DOHH2 (cell line): ENCODE data around the gene EPHA4.

ENCODE experiments used
- H3F3A ChIP-seq: fragments of 200-600 bp; sonication (generic), shearing (Covaris generic); 2 replicates; pipeline ENCODE4 v1.6.0; 2016; ENCODE audit warnings: antibody characterized with exemption, mild to moderate bottlenecking; ENCODE audit not compliant: control insufficient read depth, insufficient read depth
- H3K27ac ChIP-seq: fragments of 200-600 bp; sonication (generic); 2 replicates; pipeline ENCODE4 v1.5.1; 2014; ENCODE audit warnings: low read depth, mild to moderate bottlenecking, low read length, moderate library complexity
- H3K27me3 ChIP-seq: fragments of 200-600 bp; sonication (generic); 2 replicates; pipeline ENCODE4 v1.6.1; 2014; ENCODE audit warnings: mild to moderate bottlenecking, low read length, mixed read lengths; ENCODE audit not compliant: control insufficient read depth
- H3K36me3 ChIP-seq: fragments of 200-600 bp; sonication (generic); 2 replicates; pipeline ENCODE4 v1.6.1; 2014; ENCODE audit warnings: mild to moderate bottlenecking, low read length, moderate library complexity, mixed read lengths; ENCODE audit not compliant: control insufficient read depth
- H3K4me1 ChIP-seq: fragments of 200-600 bp; sonication (generic); 2 replicates; pipeline ENCODE4 v1.6.1; 2014; ENCODE audit warnings: mild to moderate bottlenecking, low read length, mixed read lengths; ENCODE audit not compliant: control insufficient read depth
- H3K4me2 ChIP-seq: fragments of 200-600 bp; sonication (generic); 2 replicates; pipeline ENCODE4 v1.6.0; 2014; ENCODE audit warnings: mild to moderate bottlenecking, low read length, moderate library complexity
- H3K4me3 ChIP-seq: fragments of 200-600 bp; sonication (generic); 2 replicates; pipeline ENCODE4 v1.5.1; 2014; ENCODE audit warnings: mild to moderate bottlenecking, low read length, mixed read lengths
- H3K79me2 ChIP-seq: fragments of 200-600 bp; sonication (generic); 2 replicates; pipeline ENCODE4 v1.6.1; 2014; ENCODE audit warnings: mild to moderate bottlenecking, low read length, mixed read lengths; ENCODE audit not compliant: control insufficient read depth
- H3K9me2 ChIP-seq: fragments of 200-600 bp; sonication (generic); replicated peaks from 2 replicates; pipeline ENCODE4 v1.6.1; 2014; ENCODE audit warnings: mild to moderate bottlenecking, low read length, mixed read lengths; ENCODE audit not compliant: control insufficient read depth
- H3K9me3 ChIP-seq: fragments of 200-600 bp; sonication (generic); 2 replicates; pipeline ENCODE4 v1.6.1; 2014; ENCODE audit warnings: antibody characterized with exemption, low read length, mixed read lengths; ENCODE audit not compliant: control insufficient read depth, insufficient read depth
- H4K20me1 ChIP-seq: fragments of 200-600 bp; sonication (generic); 2 replicates; pipeline ENCODE4 v1.6.0; 2014; ENCODE audit warnings: low read depth, mild to moderate bottlenecking, antibody characterized with exemption, low read length, moderate library complexity; ENCODE audit not compliant: control insufficient read depth, insufficient read depth
- EZH2phosphoT487 ChIP-seq: fragments of 200-600 bp; sonication (generic); IDR thresholded peaks from 2 replicates; pipeline ENCODE4 v1.6.1; 2017; ENCODE audit warnings: borderline replicate concordance, mild to moderate bottlenecking, antibody characterized with exemption, low read length, moderate library complexity, mixed read lengths
- TF ChIP-seq, protein P1 (sequence below): fragments of 200-600 bp; sonication (generic); IDR thresholded peaks from one replicate; pipeline ENCODE4 v1.5.1; 2014; ENCODE audit warnings: antibody characterized with exemption, mild to moderate bottlenecking, low read depth, low read length; ENCODE audit not compliant: poor library complexity, severe bottlenecking

EPHA4 gene

DNA sequence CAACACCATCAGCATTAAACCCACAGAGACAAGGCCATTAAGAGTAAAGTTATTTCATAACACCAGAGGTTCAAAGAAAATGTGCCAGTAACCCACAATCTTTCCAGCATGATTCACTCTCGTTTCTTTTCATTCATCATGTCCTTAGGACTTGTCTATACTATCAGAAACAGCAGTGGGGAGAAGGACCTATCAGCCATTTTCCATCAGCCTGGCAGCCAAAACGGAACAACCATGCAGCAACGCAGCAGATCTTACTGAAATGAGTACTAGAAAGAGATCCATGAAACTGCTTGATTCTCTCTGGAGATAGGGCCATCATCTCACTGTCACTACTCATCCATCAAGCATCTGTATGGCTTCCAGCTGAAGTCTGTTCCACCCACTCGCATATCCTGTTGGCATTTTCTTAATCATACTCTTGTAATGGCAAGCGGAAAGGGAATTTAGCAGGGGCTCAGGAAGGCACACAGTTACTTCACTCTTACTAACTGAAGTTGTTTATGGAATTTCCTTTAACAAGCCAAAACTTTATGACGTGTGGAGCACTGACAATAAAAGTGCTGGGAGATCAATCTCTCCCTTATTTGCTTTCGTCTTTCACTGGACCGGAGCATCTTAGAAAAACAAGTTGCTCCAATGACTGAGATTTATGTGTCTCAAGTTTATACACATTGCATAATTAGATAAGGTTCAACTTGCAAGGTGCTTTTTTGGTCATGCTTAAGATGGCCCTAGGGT is 69.7 kb downstream of the EPHA4 start:
- TF ChIP-seq EZH2phosphoT487 = no peak
- TF ChIP-seq, protein P1, sequence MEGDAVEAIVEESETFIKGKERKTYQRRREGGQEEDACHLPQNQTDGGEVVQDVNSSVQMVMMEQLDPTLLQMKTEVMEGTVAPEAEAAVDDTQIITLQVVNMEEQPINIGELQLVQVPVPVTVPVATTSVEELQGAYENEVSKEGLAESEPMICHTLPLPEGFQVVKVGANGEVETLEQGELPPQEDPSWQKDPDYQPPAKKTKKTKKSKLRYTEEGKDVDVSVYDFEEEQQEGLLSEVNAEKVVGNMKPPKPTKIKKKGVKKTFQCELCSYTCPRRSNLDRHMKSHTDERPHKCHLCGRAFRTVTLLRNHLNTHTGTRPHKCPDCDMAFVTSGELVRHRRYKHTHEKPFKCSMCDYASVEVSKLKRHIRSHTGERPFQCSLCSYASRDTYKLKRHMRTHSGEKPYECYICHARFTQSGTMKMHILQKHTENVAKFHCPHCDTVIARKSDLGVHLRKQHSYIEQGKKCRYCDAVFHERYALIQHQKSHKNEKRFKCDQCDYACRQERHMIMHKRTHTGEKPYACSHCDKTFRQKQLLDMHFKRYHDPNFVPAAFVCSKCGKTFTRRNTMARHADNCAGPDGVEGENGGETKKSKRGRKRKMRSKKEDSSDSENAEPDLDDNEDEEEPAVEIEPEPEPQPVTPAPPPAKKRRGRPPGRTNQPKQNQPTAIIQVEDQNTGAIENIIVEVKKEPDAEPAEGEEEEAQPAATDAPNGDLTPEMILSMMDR = no peak
- H3K4me2 ChIP-seq = no peak overlapping the region
- H3K4me3 ChIP-seq = no peak overlapping the region
- no peaks in the 10 kb centered on the region for H3K9me3 ChIP-seq
- H3K4me1 ChIP-seq = peaks cover 9% of the 10 kb centered on the region
- no peaks in the 10 kb centered on the region for H3K36me3 ChIP-seq
- no peaks in the 10 kb centered on the region for H3K79me2 ChIP-seq
- H3K9me2 ChIP-seq = no peaks in the 10 kb centered on the region
- no peak overlapping the region for H3K27ac ChIP-seq
- H3K27me3 ChIP-seq = no peaks in the 10 kb centered on the region
- no peaks in the 10 kb centered on the region for H4K20me1 ChIP-seq
- H3F3A ChIP-seq = no peaks in the 10 kb centered on the region

DNA sequence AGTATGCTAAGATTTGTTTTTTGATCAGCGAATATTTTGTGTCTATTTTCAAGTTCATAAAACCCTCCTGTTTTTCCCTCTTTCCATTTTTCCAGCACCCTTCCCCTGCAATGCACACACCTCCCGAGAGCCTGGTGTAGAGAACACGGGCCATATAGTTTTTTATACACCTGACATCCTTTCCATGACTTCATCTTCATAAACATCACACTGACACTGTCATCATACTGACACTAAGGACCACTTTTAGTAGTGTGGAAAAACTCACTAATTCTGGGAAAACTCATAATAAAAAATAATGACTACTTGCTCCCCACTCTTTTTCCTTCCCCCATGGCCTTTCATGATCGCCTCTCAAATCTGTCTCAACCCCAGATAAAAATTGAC is 70.2 kb downstream of the EPHA4 start:
- Histone ChIP-seq H3K4me1 (peaks cover 9% of the 10 kb centered on the region), H4K20me1 (no peaks in the 10 kb centered on the region), H3K4me2 (no peak overlapping the region), H3K79me2 (no peaks in the 10 kb centered on the region), H3K27ac (no peak overlapping the region), H3F3A (no peaks in the 10 kb centered on the region), H3K36me3 (no peaks in the 10 kb centered on the region), H3K27me3 (no peaks in the 10 kb centered on the region), H3K9me3 (no peaks in the 10 kb centered on the region), H3K9me2 (no peaks in the 10 kb centered on the region), H3K4me3 (no peak overlapping the region)
- TF ChIP-seq, protein P1 = no peak
- no peak for TF ChIP-seq EZH2phosphoT487

DNA sequence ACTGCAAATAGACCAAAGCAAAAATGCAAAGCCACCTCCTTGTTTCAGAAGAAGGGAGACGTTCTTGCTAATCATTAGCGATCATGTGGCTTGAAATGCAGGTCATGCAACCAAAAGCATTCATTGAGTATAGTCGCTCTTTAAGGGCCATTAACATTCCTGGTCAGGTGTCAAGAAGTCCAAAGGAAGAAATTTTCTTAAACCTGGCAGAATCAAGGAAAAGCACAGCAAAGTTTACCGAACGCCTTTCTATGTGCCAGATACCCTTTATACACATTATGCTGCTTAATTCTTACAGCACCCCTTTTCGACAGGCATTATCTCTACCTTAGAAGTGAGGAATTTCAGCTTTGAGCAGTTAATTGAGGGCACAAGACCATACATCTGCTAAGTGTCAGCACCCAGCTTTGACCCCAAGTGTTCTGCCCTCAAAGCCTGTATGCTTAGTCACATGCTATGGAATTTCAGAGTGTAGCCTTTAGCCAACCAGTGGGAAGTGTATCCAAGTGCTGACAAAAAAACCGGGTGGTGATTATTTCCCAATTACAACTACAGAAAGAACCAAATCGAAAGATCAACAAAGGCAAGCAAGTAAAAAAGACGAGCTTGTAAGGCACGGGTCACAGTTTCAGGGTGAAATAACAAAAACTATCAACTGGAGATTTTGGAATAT is 70.8 kb downstream of the EPHA4 start:
- no peak for TF ChIP-seq EZH2phosphoT487
- TF ChIP-seq, protein P1 = no peak
- Histone ChIP-seq H3K27me3 (no peaks in the 10 kb centered on the region), H3F3A (no peaks in the 10 kb centered on the region), H4K20me1 (no peaks in the 10 kb centered on the region), H3K4me1 (peaks cover 9% of the 10 kb centered on the region), H3K4me3 (no peak overlapping the region), H3K9me2 (no peaks in the 10 kb centered on the region), H3K4me2 (no peak overlapping the region), H3K79me2 (no peaks in the 10 kb centered on the region), H3K27ac (no peak overlapping the region), H3K36me3 (no peaks in the 10 kb centered on the region), H3K9me3 (no peaks in the 10 kb centered on the region)
